Liver (tissue), 9 donors: ENCODE data around the gene HCAR2. TPM values are rescaled to one million over a fixed set of nuclear protein-coding genes. Genes with fewer than 3 reads are reported as not detected.

Experiments used
- DNase-seq: peaks from one replicate; pipeline ENCODE4 v3.0.0-alpha.2; 2017; ENCODE audit warnings: low spot score
- H3K27ac ChIP-seq, 2 donors: one replicate each; pipeline ENCODE4 v1.7.0; 2013; ENCODE audit warnings: inconsistent platforms in 2 of 2, low read length in 2 of 2, control low read depth in 1 of 2, low read depth in 1 of 2, mild to moderate bottlenecking in 1 of 2
- H3K27me3 ChIP-seq, 4 donors: one replicate each; pipeline versions ENCODE4 v1.6.1 to v1.7.0; 2013; ENCODE audit warnings: low read length in 3 of 4, inconsistent platforms in 1 of 4, mild to moderate bottlenecking in 1 of 4, moderate library complexity in 1 of 4; ENCODE audit not compliant: control insufficient read depth in 4 of 4, insufficient read depth in 4 of 4
- H3K36me3 ChIP-seq, 4 donors: one replicate each; pipeline versions ENCODE4 v1.6.1 to v1.7.0; 2013; ENCODE audit warnings: low read length in 3 of 4, mild to moderate bottlenecking in 3 of 4, low read depth in 1 of 4, moderate library complexity in 1 of 4; ENCODE audit not compliant: control insufficient read depth in 4 of 4, insufficient read depth in 3 of 4
- H3K4me1 ChIP-seq, 4 donors: one replicate each; pipeline versions ENCODE4 v1.6.1 to v1.7.0; 2013; ENCODE audit warnings: low read length in 3 of 4, mild to moderate bottlenecking in 3 of 4, moderate library complexity in 1 of 4; ENCODE audit not compliant: control insufficient read depth in 4 of 4, insufficient read depth in 4 of 4
- H3K4me3 ChIP-seq, 3 donors: one replicate each; pipeline versions ENCODE4 v1.6.1 to v1.7.0; 2013; ENCODE audit warnings: low read length in 3 of 3, control low read depth in 1 of 3, low read depth in 1 of 3, mild to moderate bottlenecking in 1 of 3
- H3K9ac ChIP-seq, 2 donors: one replicate each; pipeline ENCODE4 v1.7.0; 2013; ENCODE audit warnings: low read length in 2 of 2, mild to moderate bottlenecking in 2 of 2, moderate library complexity in 2 of 2, control low read depth in 1 of 2, low read depth in 1 of 2
- H3K9me3 ChIP-seq, 4 donors: one replicate each; pipeline versions ENCODE4 v1.6.1 to v1.7.0; 2013; ENCODE audit warnings: low read length in 3 of 4; ENCODE audit not compliant: control insufficient read depth in 4 of 4
- EGR1 ChIP-seq, 2 donors: IDR thresholded peaks; 2 replicates each; pipeline ENCODE4 v1.6.1; 2016 to 2018; ENCODE audit warnings: antibody characterized with exemption in 2 of 2, low read depth in 2 of 2
- FOXA1 ChIP-seq: IDR thresholded peaks from 2 replicates; pipeline ENCODE4 v1.6.1; 2016; ENCODE audit warnings: antibody characterized with exemption
- FOXA2 ChIP-seq: IDR thresholded peaks from 2 replicates; pipeline ENCODE4 v1.6.1; 2016; ENCODE audit warnings: antibody characterized with exemption
- GABPA ChIP-seq, 2 donors: IDR thresholded peaks in 1 of 2; conservative IDR thresholded peaks in 1 of 2; 2 replicates each; pipeline ENCODE4 v1.6.1; 2016; ENCODE audit warnings: antibody characterized with exemption in 2 of 2, mild to moderate bottlenecking in 1 of 2, moderate library complexity in 1 of 2
- HNF4A ChIP-seq, 2 donors: conservative IDR thresholded peaks; 2 replicates each; pipeline ENCODE4 v1.6.1; 2016; ENCODE audit warnings: antibody characterized with exemption in 2 of 2, mild to moderate bottlenecking in 2 of 2
- HNF4G ChIP-seq: IDR thresholded peaks from 2 replicates; pipeline ENCODE4 v1.6.1; 2016; ENCODE audit warnings: antibody characterized with exemption
- JUND ChIP-seq, 2 donors: IDR thresholded peaks; 2 replicates each; pipeline ENCODE4 v1.6.1; 2016; ENCODE audit warnings: antibody characterized with exemption in 2 of 2
- NR2F2 ChIP-seq: IDR thresholded peaks from 2 replicates; pipeline ENCODE4 v1.6.1; 2016; ENCODE audit warnings: antibody characterized with exemption
- RAD21 ChIP-seq, 2 donors: IDR thresholded peaks; 2 replicates each; pipeline ENCODE4 v1.6.1; 2016; ENCODE audit warnings: antibody characterized with exemption in 2 of 2, mild to moderate bottlenecking in 2 of 2
- RXRA ChIP-seq, 2 donors: IDR thresholded peaks; 2 replicates each; pipeline ENCODE4 v1.6.1; 2017 to 2018; ENCODE audit warnings: antibody characterized with exemption in 2 of 2, mild to moderate bottlenecking in 1 of 2
- SP1 ChIP-seq: IDR thresholded peaks from 2 replicates; pipeline ENCODE4 v1.6.1; 2018; ENCODE audit warnings: antibody characterized with exemption, mild to moderate bottlenecking
- TAF1 ChIP-seq: conservative IDR thresholded peaks from 2 replicates; pipeline ENCODE4 v1.6.1; 2016; ENCODE audit warnings: antibody characterized with exemption, mild to moderate bottlenecking
- YY1 ChIP-seq: IDR thresholded peaks from 2 replicates; pipeline ENCODE4 v1.6.1; 2016; ENCODE audit warnings: antibody characterized with exemption, mild to moderate bottlenecking
- WGBS: extraction: QIAGEN DNeasy Blood & Tissue Kit; methylation state at CpG from one replicate; pipeline ENCODE4 v1.1.7; 2013; 5-methylcytosine and 5-hydroxymethylcytosine counted together
- polyA plus RNA-seq, 2 donors: library from polyadenylated mRNA; stranded (reverse) in 1 of 2; unstranded in 1 of 2; fragments of 200-250 nt in 1 of 2; fragments of >200 nt in 1 of 2; fragmentation: Nextera tagmentation in 1 of 2; extraction: Ambion mirVana in 1 of 2; gene quantifications; one replicate each; pipeline versions ENCODE4 v1.2.1 to v1.2.3, GENCODE V29; 2013 to 2015
- total RNA-seq, 2 donors: library from RNA; depleted of rRNA; stranded (reverse); fragments of >200 nt; gene quantifications; one replicate each; pipeline ENCODE4 v1.2.3, GENCODE V29; 2014
- TF ChIP-seq, protein P1 (sequence below): IDR thresholded peaks from 2 replicates; pipeline ENCODE4 v1.6.1; 2016; ENCODE audit warnings: antibody characterized with exemption
- TF ChIP-seq, protein P2 (sequence below): fragments of 150-350 bp; IDR thresholded peaks from 2 replicates; pipeline ENCODE4 v1.5.1; 2017; ENCODE audit warnings: improper control_type of control experiment, low read depth, low read length; ENCODE audit not compliant: missing input control
- TF ChIP-seq, protein P3 (sequence below): IDR thresholded peaks from 2 replicates; pipeline ENCODE4 v1.6.1; 2016; ENCODE audit warnings: antibody characterized with exemption
- TF ChIP-seq, protein P4 (sequence below): IDR thresholded peaks from 2 replicates; pipeline ENCODE4 v1.6.1; 2016; ENCODE audit warnings: antibody characterized with exemption
- TF ChIP-seq, protein P5 (sequence below): IDR thresholded peaks from 2 replicates; pipeline ENCODE4 v1.6.1; 2016; ENCODE audit warnings: antibody characterized with exemption, mild to moderate bottlenecking
- donor health status: healthy.
- donor health status: healthy.
- donor health status: healthy.
- donor health status: healthy.
- donor health status: healthy.

The HCAR2 gene
- total and polyA plus RNA-seq, 4 donors = 0.08 to 0.70 (median 0.08) TPM; not detected in 1

DNA sequence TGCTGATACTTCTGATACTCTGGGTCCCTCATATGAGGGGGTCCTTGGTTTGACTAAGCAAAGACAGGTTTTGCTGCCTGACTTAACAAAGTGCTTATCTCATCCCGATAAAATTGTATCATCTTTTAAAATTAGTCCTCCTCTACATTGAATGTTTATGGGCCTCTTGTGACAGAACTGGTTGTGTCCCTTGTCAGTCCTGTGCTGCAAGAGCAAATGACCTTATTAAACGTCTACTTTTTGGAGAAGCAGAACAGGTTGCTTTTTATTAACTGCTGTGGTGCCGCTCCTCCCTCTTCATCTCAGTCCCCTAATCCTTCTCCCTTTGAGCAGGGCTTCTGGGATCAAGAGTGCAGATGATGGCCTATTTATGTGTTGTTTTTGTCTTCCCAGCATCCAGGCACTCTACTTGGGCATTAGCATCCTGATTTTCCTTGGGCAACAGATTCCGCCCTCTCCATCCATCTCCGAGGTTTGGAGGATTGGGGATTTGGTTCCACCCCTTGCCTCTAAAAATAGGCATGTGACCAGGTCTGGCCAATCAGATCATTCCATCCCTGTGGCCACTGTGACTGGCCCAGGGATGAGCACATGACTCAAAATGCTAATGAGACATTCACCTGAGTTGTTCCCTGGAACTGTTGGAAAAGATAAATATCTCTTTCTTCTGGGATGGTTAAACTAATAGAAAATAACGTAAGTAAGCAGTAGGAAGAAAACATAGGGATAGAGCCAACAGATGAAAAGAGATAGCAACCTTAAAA is 46.6 kb upstream of the HCAR2 start:
- WGBS = 79% methylated on average over 6 of the region's 6 CpGs
- Histone ChIP-seq H3K36me3 (peaks cover 0 to 4% (median under 1%) of the 10 kb centered on the region in 4 donors), H3K4me3 (no peak overlapping the region), H3K4me1 (peaks cover 0 to 18% (median 9%) of the 10 kb centered on the region in 4 donors), H3K9ac (no peak overlapping the region), H3K27ac (no peak overlapping the region), H3K27me3 (no peaks in the 10 kb centered on the region), H3K9me3 (no peaks in the 10 kb centered on the region)
- DNase-seq = no peak
- TF ChIP-seq FOXA2 (no peak), RAD21 (IDR thresholded peaks at IDR 0.05) (no peak), NR2F2 (no peak), YY1 (no peak), HNF4G (no peak), RXRA (IDR thresholded peaks at IDR 0.05) (no peak), GABPA (IDR thresholded peaks at IDR 0.05 in 1 of 2, conservative IDR thresholded peaks at IDR 0.05 in 1 of 2) (no peak), TAF1 (no peak), HNF4A (conservative IDR thresholded peaks at IDR 0.05) (no peak), JUND (IDR thresholded peaks at IDR 0.05) (no peak), FOXA1 (no peak), EGR1 (IDR thresholded peaks at IDR 0.05; ENCODE audit: low read depth in 2 of 2) (no peak), SP1 (no peak)
- TF ChIP-seq, protein P1, sequence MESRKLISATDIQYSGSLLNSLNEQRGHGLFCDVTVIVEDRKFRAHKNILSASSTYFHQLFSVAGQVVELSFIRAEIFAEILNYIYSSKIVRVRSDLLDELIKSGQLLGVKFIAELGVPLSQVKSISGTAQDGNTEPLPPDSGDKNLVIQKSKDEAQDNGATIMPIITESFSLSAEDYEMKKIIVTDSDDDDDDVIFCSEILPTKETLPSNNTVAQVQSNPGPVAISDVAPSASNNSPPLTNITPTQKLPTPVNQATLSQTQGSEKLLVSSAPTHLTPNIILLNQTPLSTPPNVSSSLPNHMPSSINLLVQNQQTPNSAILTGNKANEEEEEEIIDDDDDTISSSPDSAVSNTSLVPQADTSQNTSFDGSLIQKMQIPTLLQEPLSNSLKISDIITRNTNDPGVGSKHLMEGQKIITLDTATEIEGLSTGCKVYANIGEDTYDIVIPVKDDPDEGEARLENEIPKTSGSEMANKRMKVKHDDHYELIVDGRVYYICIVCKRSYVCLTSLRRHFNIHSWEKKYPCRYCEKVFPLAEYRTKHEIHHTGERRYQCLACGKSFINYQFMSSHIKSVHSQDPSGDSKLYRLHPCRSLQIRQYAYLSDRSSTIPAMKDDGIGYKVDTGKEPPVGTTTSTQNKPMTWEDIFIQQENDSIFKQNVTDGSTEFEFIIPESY = no peak
- TF ChIP-seq, protein P2, sequence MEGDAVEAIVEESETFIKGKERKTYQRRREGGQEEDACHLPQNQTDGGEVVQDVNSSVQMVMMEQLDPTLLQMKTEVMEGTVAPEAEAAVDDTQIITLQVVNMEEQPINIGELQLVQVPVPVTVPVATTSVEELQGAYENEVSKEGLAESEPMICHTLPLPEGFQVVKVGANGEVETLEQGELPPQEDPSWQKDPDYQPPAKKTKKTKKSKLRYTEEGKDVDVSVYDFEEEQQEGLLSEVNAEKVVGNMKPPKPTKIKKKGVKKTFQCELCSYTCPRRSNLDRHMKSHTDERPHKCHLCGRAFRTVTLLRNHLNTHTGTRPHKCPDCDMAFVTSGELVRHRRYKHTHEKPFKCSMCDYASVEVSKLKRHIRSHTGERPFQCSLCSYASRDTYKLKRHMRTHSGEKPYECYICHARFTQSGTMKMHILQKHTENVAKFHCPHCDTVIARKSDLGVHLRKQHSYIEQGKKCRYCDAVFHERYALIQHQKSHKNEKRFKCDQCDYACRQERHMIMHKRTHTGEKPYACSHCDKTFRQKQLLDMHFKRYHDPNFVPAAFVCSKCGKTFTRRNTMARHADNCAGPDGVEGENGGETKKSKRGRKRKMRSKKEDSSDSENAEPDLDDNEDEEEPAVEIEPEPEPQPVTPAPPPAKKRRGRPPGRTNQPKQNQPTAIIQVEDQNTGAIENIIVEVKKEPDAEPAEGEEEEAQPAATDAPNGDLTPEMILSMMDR = no peak
- TF ChIP-seq, protein P3, sequence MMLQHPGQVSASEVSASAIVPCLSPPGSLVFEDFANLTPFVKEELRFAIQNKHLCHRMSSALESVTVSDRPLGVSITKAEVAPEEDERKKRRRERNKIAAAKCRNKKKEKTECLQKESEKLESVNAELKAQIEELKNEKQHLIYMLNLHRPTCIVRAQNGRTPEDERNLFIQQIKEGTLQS = no peak
- TF ChIP-seq, protein P4, sequence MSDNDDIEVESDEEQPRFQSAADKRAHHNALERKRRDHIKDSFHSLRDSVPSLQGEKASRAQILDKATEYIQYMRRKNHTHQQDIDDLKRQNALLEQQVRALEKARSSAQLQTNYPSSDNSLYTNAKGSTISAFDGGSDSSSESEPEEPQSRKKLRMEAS = no peak
- TF ChIP-seq, protein P5, sequence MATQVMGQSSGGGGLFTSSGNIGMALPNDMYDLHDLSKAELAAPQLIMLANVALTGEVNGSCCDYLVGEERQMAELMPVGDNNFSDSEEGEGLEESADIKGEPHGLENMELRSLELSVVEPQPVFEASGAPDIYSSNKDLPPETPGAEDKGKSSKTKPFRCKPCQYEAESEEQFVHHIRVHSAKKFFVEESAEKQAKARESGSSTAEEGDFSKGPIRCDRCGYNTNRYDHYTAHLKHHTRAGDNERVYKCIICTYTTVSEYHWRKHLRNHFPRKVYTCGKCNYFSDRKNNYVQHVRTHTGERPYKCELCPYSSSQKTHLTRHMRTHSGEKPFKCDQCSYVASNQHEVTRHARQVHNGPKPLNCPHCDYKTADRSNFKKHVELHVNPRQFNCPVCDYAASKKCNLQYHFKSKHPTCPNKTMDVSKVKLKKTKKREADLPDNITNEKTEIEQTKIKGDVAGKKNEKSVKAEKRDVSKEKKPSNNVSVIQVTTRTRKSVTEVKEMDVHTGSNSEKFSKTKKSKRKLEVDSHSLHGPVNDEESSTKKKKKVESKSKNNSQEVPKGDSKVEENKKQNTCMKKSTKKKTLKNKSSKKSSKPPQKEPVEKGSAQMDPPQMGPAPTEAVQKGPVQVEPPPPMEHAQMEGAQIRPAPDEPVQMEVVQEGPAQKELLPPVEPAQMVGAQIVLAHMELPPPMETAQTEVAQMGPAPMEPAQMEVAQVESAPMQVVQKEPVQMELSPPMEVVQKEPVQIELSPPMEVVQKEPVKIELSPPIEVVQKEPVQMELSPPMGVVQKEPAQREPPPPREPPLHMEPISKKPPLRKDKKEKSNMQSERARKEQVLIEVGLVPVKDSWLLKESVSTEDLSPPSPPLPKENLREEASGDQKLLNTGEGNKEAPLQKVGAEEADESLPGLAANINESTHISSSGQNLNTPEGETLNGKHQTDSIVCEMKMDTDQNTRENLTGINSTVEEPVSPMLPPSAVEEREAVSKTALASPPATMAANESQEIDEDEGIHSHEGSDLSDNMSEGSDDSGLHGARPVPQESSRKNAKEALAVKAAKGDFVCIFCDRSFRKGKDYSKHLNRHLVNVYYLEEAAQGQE = no peak
